ENCODE data around the gene COX18.

DNA sequence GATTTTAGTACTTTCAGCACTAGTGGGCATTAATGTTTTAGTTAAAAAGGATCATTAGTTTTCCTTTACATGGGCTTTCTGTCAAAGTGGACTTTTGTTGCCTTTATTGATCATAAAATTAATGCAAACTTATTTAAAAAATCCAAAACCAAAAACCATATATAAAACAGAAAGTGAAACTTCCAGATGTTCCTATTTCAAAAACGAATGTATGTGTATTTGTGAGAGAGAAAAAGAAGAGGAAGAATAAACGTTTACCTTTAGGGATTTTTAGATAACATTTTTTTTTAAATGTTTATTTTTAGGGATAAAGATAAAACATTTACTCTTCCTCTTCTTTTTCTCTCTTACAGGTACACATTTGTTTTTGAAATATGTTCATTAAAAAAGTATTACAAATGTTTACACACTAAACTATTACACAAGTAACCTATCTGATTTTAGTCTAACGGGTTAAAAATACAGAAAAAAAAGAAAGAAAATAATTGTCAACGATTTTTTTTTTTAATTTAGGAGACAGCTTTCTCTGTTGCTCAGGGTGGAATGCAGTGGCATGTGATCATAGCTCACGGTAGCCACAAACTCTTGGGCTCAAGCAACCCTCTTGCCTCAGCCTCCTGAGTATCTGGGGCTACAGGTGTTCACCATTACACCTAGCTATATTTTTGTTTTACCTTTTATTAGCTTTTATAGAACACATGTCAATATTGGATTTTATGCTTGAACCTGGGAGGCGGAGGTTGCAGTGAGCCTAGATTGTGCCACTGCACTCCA is 16.8 kb upstream of the COX18 start:
- TF ChIP-seq CTCF (conservative IDR thresholded peaks at IDR 0.05 in 1 of 2, IDR thresholded peaks at IDR 0.05 in 1 of 2; ENCODE audit: extremely low read depth in 1 of 2, insufficient read depth in 1 of 2, low read depth in 1 of 2, low read length in 2 of 2) = no peak
- no peak for TF ChIP-seq EZH2 (IDR thresholded peaks at IDR 0.05; ENCODE audit: borderline replicate concordance, low read length)
